K562 (cell line): ENCODE results near the gene G6PC2. TPM values are rescaled to one million over a fixed set of nuclear protein-coding genes. Genes with fewer than 3 reads are reported as not detected.

Experiments
- ARID1B ChIP-seq: fragments of 450-650 bp; IDR thresholded peaks from 2 replicates; pipeline ENCODE4 v1.6.1; 2016; ENCODE audit warnings: antibody characterized with exemption, mild to moderate bottlenecking, inconsistent platforms
- ARNT ChIP-seq, 2 experiments: fragments of 450-650 bp; IDR thresholded peaks; 2 replicates each; pipeline ENCODE4 v1.6.1; 2016; ENCODE audit warnings: mild to moderate bottlenecking in 1 of 2
- CBFA2T3 ChIP-seq: fragments of 450-650 bp; IDR thresholded peaks from 2 replicates; pipeline ENCODE4 v1.6.1; 2017
- CTBP1 ChIP-seq: fragments of 450-650 bp; IDR thresholded peaks from 2 replicates; pipeline ENCODE4 v1.6.1; 2016; ENCODE audit warnings: borderline replicate concordance
- ETV1 ChIP-seq: fragments of 450-650 bp; conservative IDR thresholded peaks from 2 replicates; pipeline ENCODE4 v1.6.1; 2016; ENCODE audit warnings: missing genetic modification characterization, control low read depth, low read depth, missing compliant biosample characterization
- FOXK2 ChIP-seq, 2 experiments: fragments of 450-650 bp; IDR thresholded peaks in 1 of 2; conservative IDR thresholded peaks in 1 of 2; 2 replicates each; pipeline ENCODE4 v1.6.1; 2016; ENCODE audit warnings: low read depth in 2 of 2, mild to moderate bottlenecking in 1 of 2
- FOXM1 ChIP-seq, 2 experiments: fragments of 450-650 bp in 1 of 2; sonication (generic) in 1 of 2; formaldehyde crosslinking in 1 of 2; IDR thresholded peaks; 2 replicates each; pipeline versions ENCODE4 v1.6.1 to v1.9.0; 2017 to 2022; ENCODE audit warnings: low read depth in 2 of 2, mild to moderate bottlenecking in 2 of 2, missing genetic modification reagents in 1 of 2, moderate library complexity in 1 of 2
- GATA2 ChIP-seq: sonication (generic); formaldehyde crosslinking; IDR thresholded peaks from 2 replicates; pipeline ENCODE4 v1.4.0; 2020; ENCODE audit warnings: mild to moderate bottlenecking, missing genetic modification reagents
- KDM1A ChIP-seq, 2 experiments: fragments of 450-650 bp; IDR thresholded peaks; 2 replicates each; pipeline ENCODE4 v1.6.1; 2016; ENCODE audit warnings: mild to moderate bottlenecking in 2 of 2
- KLF16 ChIP-seq: IDR thresholded peaks from 2 replicates; pipeline ENCODE4 v1.6.1; 2016; ENCODE audit warnings: antibody characterized with exemption
- NFE2 ChIP-seq: IDR thresholded peaks from 2 replicates; pipeline ENCODE4 v1.6.1; 2014; ENCODE audit warnings: antibody characterized with exemption, low read depth
- PHB2 ChIP-seq: fragments of 450-650 bp; IDR thresholded peaks from 2 replicates; pipeline ENCODE4 v1.6.1; 2017; ENCODE audit warnings: low read depth
- PRDM10 ChIP-seq: fragments of 450-650 bp; IDR thresholded peaks from 2 replicates; pipeline ENCODE4 v1.6.1; 2018; ENCODE audit not compliant: partially characterized antibody
- RNF2 ChIP-seq: sonication (generic); IDR thresholded peaks from 2 replicates; pipeline ENCODE4 v1.6.1; 2016
- SMC3 ChIP-seq: conservative IDR thresholded peaks from 2 replicates; pipeline ENCODE4 v1.6.1; 2011; ENCODE audit warnings: low read depth, low read length, improper control_type of control experiment; ENCODE audit not compliant: insufficient read depth
- SRF ChIP-seq, 2 experiments: fragments of 250-450, 450-650 bp in 1 of 2; sonication (Bioruptor Pico) in 1 of 2; sonication (generic) in 1 of 2; formaldehyde crosslinking; IDR thresholded peaks; 2 replicates each; pipeline versions ENCODE4 v1.5.0 to v1.5.1; 2020 to 2022; ENCODE audit warnings: mild to moderate bottlenecking in 1 of 2, missing genetic modification reagents in 1 of 2
- STAT5A ChIP-seq: IDR thresholded peaks from 2 replicates; pipeline ENCODE4 v1.6.1; 2012; ENCODE audit warnings: low read length, inconsistent platforms, borderline replicate concordance
- TAL1 ChIP-seq: fragments of 450-650 bp; IDR thresholded peaks from 2 replicates; pipeline ENCODE4 v1.6.1; 2016; ENCODE audit warnings: mild to moderate bottlenecking
- ZBTB33 ChIP-seq: sonication (generic); formaldehyde crosslinking; IDR thresholded peaks from 2 replicates; pipeline ENCODE4 v1.8.1; 2023; ENCODE audit warnings: mild to moderate bottlenecking, missing genetic modification reagents
- ZSCAN29 ChIP-seq: fragments of 450-650 bp; IDR thresholded peaks from 2 replicates; pipeline ENCODE4 v1.6.1; 2017
- polyA plus RNA-seq, 8 experiments: library from polyadenylated mRNA; depleted of rRNA in 4 of 8; stranded (reverse) in 5 of 8; unstranded in 3 of 8; fragments of >200 nt; fragmentation: Nextera tagmentation in 2 of 8; fragmentation: Illumina TruSeq in 1 of 8; extraction: Ambion mirVana in 2 of 8; extraction: Trizol in 1 of 8; gene quantifications; 2 replicates each; pipeline versions ENCODE4 v1.2.1 to v1.2.3, GENCODE V29; 2011 to 2014; ENCODE audit warnings: inconsistent platforms in 1 of 8, missing spikeins in 1 of 8
- total RNA-seq, 7 experiments: library from RNA; depleted of rRNA in 6 of 7; stranded (reverse); fragments of >200 nt in 6 of 7; fragmentation: Illumina TruSeq in 2 of 7; extraction: Trizol in 2 of 7; gene quantifications; 2 replicates each; pipeline versions ENCODE4 v1.2.1 to v1.2.3, GENCODE V29; 2011 to 2021; ENCODE audit warnings: low replicate concordance in 1 of 7

The G6PC2 gene
- total and polyA plus RNA-seq, 9 of the 15 experiments (the other 6 are each of a cell fraction or from before 2014, with no cell fraction given) = 0.03 to 0.15 TPM; not detected in 7

- TF ChIP-seq PRDM10 = no peak
- TF ChIP-seq SMC3 = 0 out of 2 replicates have a peak, but pooled peaks have one; percentile 4
- TF ChIP-seq KLF16 = 0 out of 2 replicates have a peak, but pooled peaks have one; percentile 24
- TF ChIP-seq CTBP1 = peak; percentile 81; the same call in 1 of the 2 replicates
- 0 out of 2 replicates have a peak, but pooled peaks have one; percentile 43 for TF ChIP-seq STAT5A
- no peak for TF ChIP-seq ZSCAN29
- peak; percentile 54 for TF ChIP-seq TAL1
- peak; percentile 70 for TF ChIP-seq ARID1B
- peak; percentile 20 to 38; a peak in 1 of 4 replicates for TF ChIP-seq FOXK2 (conservative IDR thresholded peaks at IDR 0.05 in 1 of 2, IDR thresholded peaks at IDR 0.05 in 1 of 2; ENCODE audit: low read depth in 2 of 2)
- TF ChIP-seq ZBTB33 (CRISPR knock-in tag) = peak; percentile 58; the same call in 1 of the 2 replicates
- TF ChIP-seq PHB2 = no peak
- TF ChIP-seq ETV1 = peak; percentile 17; the same call in 1 of the 2 replicates
- peak; percentile 41 to 49; a peak in 3 of 4 replicates for TF ChIP-seq KDM1A (IDR thresholded peaks at IDR 0.05)
- TF ChIP-seq FOXM1 (IDR thresholded peaks at IDR 0.05; ENCODE audit: low read depth) = 0 out of 2 replicates have a peak, but pooled peaks have one; percentile 14
- no peak for TF ChIP-seq FOXM1 (CRISPR knock-in tag; IDR thresholded peaks at IDR 0.05; ENCODE audit: low read depth)
- TF ChIP-seq ARNT (IDR thresholded peaks at IDR 0.05) = no peak
- TF ChIP-seq GATA2 = peak; percentile 62
- TF ChIP-seq SRF (CRISPR knock-in tag; IDR thresholded peaks at IDR 0.05) = peak in 1 of 2 experiments; percentile 54; a peak in 1 of 4 replicates
- no peak for TF ChIP-seq RNF2
- TF ChIP-seq NFE2 = no peak
- peak; percentile 71 for TF ChIP-seq CBFA2T3
Observed at GRCh38 chr2:168907940-168908662, 7.0 kb downstream of the G6PC2 start (continued).
